ENCODE data around the gene TMOD3. TPM values are rescaled to one million over a fixed set of nuclear protein-coding genes. Genes with fewer than 3 reads are reported as not detected.
"Not testable (repeated sequence)": the region's sequence is repeated elsewhere in the genome, so short reads cannot be mapped to it uniquely, and the experiment has no call there.

TMOD3 gene
- total and polyA plus RNA-seq, 2 of the 4 experiments (the other 2 are of a cell fraction), result 10.7 to 22.0 TPM

GRCh38 chr15:51792474-51792873 is 37.0 kb upstream of the TMOD3 start:
- not testable (repeated sequence) for H2BK15ac ChIP-seq (ENCODE audit: low read depth, low read length)

More at GRCh38 chr15:51792474-51792873, 37.0 kb upstream of the TMOD3 start:
- H3K4me2 ChIP-seq (ENCODE audit: low read depth, low read length); dilution Hi-C loops (cut with HindIII; ENCODE audit: low sequenced_read_pairs, unreplicated experiment); H3K9me3 ChIP-seq (ENCODE audit: control insufficient read depth, insufficient read depth, low read length); POLR2A ChIA-PET (ENCODE audit: unreplicated experiment); H3K9ac ChIP-seq (ENCODE audit: low read depth, low read length); H4K8ac ChIP-seq (ENCODE audit: low read depth in 2 of 2, low read length in 2 of 2); H2BK5ac ChIP-seq (ENCODE audit: low read depth, low read length, poor library complexity, severe bottlenecking); H3K56ac ChIP-seq (ENCODE audit: extremely low read depth, insufficient read depth, low read length); H3K18ac ChIP-seq (ENCODE audit: low read depth, low read length); DNase-seq; H4K91ac ChIP-seq (ENCODE audit: insufficient read depth, low read depth, low read length); H3K9me1 ChIP-seq (ENCODE audit: insufficient read depth, low read length); H4K5ac ChIP-seq (ENCODE audit: low read depth, low read length); H2BK20ac ChIP-seq (ENCODE audit: low read depth, low read length); H2BK120ac ChIP-seq (ENCODE audit: low read depth, low read length); H2AK9ac ChIP-seq (replicated peaks; ENCODE audit: low read depth, low read length, poor library complexity); H2AFZ ChIP-seq (replicated peaks; ENCODE audit: low read length, poor library complexity); H2AK5ac ChIP-seq (ENCODE audit: low read depth, low read length); H4K20me1 ChIP-seq (ENCODE audit: insufficient read depth, low read length); CTCF ChIA-PET; H3K27me3 ChIP-seq (ENCODE audit: control insufficient read depth, insufficient read depth, low read length); ATAC-seq (ENCODE audit: low read depth); H3K36me3 ChIP-seq (ENCODE audit: control insufficient read depth, insufficient read depth, low read length); BruUV-seq (replicated peaks); H3K4me3 ChIP-seq (ENCODE audit: insufficient read depth, low read depth, low read length); intact Hi-C loops (cut with micrococcal nuclease); H3K79me1 ChIP-seq (ENCODE audit: low read depth in 1 of 2, low read length in 2 of 2); H3K14ac ChIP-seq (replicated peaks; ENCODE audit: low read depth, low read length); H3K23ac ChIP-seq (ENCODE audit: low read depth, low read length); H3K4ac ChIP-seq (ENCODE audit: low read depth, low read length); H3K4me1 ChIP-seq (ENCODE audit: control insufficient read depth, insufficient read depth, low read length); in situ Hi-C loops (cut with MboI; ENCODE audit: low sequenced_read_pairs); H3K27ac ChIP-seq (ENCODE audit: insufficient read depth, low read length): not testable (repeated sequence)
- no CpG with 5 or more reads among the region's 4 CpGs for WGBS, 2 experiments (ENCODE audit: extremely low coverage in 2 of 2, insufficient read length in 1 of 2)

All from IMR-90 (cell line).